MCF 10A (cell line): ENCODE results near the gene ROR1. TPM values are rescaled to one million over a fixed set of nuclear protein-coding genes. Genes with fewer than 3 reads are reported as not detected.
A peak's percentile ranks its signal among the peaks of the same experiment; 100 is the strongest.

ENCODE experiments used
- BruUV-seq: library from RNA; stranded (reverse); fragments of 400-500 nt; replicated peaks from 2 replicates; lab custom pipeline; 2021; lab: Mats Ljungman, UMichigan
- CTCF ChIA-PET: fragments of 300-600 bp; sonication (Branson Sonifier 250); formaldehyde crosslinking; extraction: SDS; loops from one replicate; lab custom pipeline; 2021; ENCODE audit warnings: antibody characterized with exemption, inconsistent platforms; lab: Yijun Ruan, JAX
- POLR2A ChIA-PET: fragments of 300-600, 350-650 bp; sonication (Branson Sonifier 250); formaldehyde crosslinking; extraction: SDS; loops from one replicate; lab custom pipeline; 2020; ENCODE audit warnings: antibody characterized with exemption, inconsistent platforms; lab: Yijun Ruan, JAX
- DNase-seq: peaks from one replicate; pipeline ENCODE4 v3.0.0-alpha.2; 2018; ENCODE audit not compliant: unreplicated experiment
- H3K27ac Mint-ChIP-seq: one replicate; pipeline ENCODE4 v1.8.0; 2022; ENCODE audit warnings: mild to moderate bottlenecking, low read depth, mixed read lengths; ENCODE audit not compliant: unreplicated experiment
- H3K27me3 Mint-ChIP-seq: one replicate; pipeline ENCODE4 v1.8.0; 2022; ENCODE audit warnings: mixed read lengths; ENCODE audit not compliant: insufficient read depth, unreplicated experiment
- H3K36me3 Mint-ChIP-seq: one replicate; pipeline ENCODE4 v1.8.0; 2022; ENCODE audit warnings: mild to moderate bottlenecking, moderate library complexity, mixed read lengths; ENCODE audit not compliant: insufficient read depth, unreplicated experiment
- H3K4me1 Mint-ChIP-seq: one replicate; pipeline ENCODE4 v1.8.0; 2022; ENCODE audit warnings: mixed read lengths; ENCODE audit not compliant: insufficient read depth, unreplicated experiment
- H3K4me3 Mint-ChIP-seq: one replicate; pipeline ENCODE4 v1.8.0; 2022; ENCODE audit warnings: mild to moderate bottlenecking, moderate library complexity, mixed read lengths; ENCODE audit not compliant: unreplicated experiment
- H3K9me3 Mint-ChIP-seq: one replicate; pipeline ENCODE4 v1.8.0; 2022; ENCODE audit warnings: mixed read lengths; ENCODE audit not compliant: unreplicated experiment
- intact Hi-C: fragments of 100-400 bp; cut with micrococcal nuclease; formaldehyde crosslinking; loops from 2 replicates; pipeline ENCODE4 v1.14.1; 2022
- total RNA-seq: library from RNA; stranded (reverse); gene quantifications from 2 replicates; pipeline ENCODE4 v1.2.3, GENCODE V29; 2022
- TF ChIP-seq, protein P1 (sequence below): fragments of 200-600 bp; IDR thresholded peaks from one replicate; pipeline ENCODE4 v1.8.0; 2022; ENCODE audit warnings: antibody characterized with exemption, mild to moderate bottlenecking; ENCODE audit not compliant: unreplicated experiment

Gene ROR1
- total RNA-seq, 1 experiment from 2014 or later = 4.6 TPM

DNA sequence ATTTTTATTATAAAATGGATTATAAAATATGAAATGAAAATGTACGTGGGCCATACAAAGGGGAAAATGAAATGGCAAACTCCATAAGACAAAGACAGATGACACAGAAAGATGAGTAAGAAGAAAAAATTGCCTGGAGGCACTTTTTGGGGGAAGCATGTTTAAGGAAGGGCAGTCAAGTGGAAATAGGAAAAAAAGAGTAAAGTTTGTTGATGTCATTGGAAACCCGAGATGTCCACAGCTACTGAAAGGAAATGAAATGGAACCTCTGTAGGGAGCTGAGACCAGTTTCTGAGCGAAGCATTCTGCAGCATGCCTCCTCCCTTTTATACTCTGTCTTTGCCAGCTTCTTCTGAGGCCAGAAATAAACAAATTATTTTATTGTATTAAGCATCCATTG lies 226.2 kb downstream of the ROR1 start:
- TF ChIP-seq, protein P1, sequence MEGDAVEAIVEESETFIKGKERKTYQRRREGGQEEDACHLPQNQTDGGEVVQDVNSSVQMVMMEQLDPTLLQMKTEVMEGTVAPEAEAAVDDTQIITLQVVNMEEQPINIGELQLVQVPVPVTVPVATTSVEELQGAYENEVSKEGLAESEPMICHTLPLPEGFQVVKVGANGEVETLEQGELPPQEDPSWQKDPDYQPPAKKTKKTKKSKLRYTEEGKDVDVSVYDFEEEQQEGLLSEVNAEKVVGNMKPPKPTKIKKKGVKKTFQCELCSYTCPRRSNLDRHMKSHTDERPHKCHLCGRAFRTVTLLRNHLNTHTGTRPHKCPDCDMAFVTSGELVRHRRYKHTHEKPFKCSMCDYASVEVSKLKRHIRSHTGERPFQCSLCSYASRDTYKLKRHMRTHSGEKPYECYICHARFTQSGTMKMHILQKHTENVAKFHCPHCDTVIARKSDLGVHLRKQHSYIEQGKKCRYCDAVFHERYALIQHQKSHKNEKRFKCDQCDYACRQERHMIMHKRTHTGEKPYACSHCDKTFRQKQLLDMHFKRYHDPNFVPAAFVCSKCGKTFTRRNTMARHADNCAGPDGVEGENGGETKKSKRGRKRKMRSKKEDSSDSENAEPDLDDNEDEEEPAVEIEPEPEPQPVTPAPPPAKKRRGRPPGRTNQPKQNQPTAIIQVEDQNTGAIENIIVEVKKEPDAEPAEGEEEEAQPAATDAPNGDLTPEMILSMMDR = no peak
- no peak overlapping the region for H3K4me3 Mint-ChIP-seq
- ChIA-PET POLR2A (interaction anchor here (0.7 to 2.0 kb wide), 4 partner anchors 16 to 702 kb away, joined by 3 to 9 read pairs (median 3); no protein-coding TSS in a partner anchor), CTCF (interaction anchor here (1.7 kb wide), 1 partner anchor 137 kb away, joined by 7 read pairs; no protein-coding TSS in a partner anchor)
- H3K36me3 Mint-ChIP-seq = no peaks in the 10 kb centered on the region
- peak overlapping the region; percentile 10 for H3K27ac Mint-ChIP-seq
- peaks cover 14% of the 10 kb centered on the region for H3K4me1 Mint-ChIP-seq
- H3K27me3 Mint-ChIP-seq = no peaks in the 10 kb centered on the region
- H3K9me3 Mint-ChIP-seq = no peaks in the 10 kb centered on the region
- peak; percentile 66 for DNase-seq
- intact Hi-C loops = no loop called here
- BruUV-seq = no TSS peak

DNA sequence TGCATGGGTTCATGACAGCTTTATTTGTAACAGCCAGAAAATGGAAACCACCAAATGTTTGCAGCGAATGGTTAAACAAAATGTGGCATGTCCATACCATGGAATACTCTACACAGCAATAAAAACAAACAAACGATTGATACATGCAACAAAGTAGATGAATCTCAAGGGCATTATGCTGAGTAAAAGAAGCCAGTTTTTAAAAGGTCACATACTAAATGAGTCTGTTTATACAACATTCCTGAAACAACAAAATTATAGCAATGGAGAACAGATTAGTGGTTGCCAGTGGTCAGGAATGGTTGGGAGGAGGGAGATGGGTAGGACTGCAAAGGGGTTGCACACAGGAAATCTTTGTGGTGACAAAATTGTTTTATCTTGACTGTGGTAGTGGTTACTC lies 227.2 kb downstream of the ROR1 start:
- intact Hi-C loops = no loop called here
- Mint-ChIP-seq H3K27ac (peak overlapping the region; percentile 54), H3K4me3 (no peak overlapping the region), H3K9me3 (no peaks in the 10 kb centered on the region), H3K4me1 (peaks cover 15% of the 10 kb centered on the region), H3K36me3 (no peaks in the 10 kb centered on the region), H3K27me3 (no peaks in the 10 kb centered on the region)
- ChIA-PET CTCF (interaction anchor here (0.6 to 1.0 kb wide), 2 partner anchors 227 to 1235 kb away, joined by 4 to 5 read pairs; partner anchors contain the start of gene ROR1), POLR2A (no interaction called here)
- TF ChIP-seq, protein P1 = no peak
- no peak for DNase-seq
- no TSS peak for BruUV-seq

DNA sequence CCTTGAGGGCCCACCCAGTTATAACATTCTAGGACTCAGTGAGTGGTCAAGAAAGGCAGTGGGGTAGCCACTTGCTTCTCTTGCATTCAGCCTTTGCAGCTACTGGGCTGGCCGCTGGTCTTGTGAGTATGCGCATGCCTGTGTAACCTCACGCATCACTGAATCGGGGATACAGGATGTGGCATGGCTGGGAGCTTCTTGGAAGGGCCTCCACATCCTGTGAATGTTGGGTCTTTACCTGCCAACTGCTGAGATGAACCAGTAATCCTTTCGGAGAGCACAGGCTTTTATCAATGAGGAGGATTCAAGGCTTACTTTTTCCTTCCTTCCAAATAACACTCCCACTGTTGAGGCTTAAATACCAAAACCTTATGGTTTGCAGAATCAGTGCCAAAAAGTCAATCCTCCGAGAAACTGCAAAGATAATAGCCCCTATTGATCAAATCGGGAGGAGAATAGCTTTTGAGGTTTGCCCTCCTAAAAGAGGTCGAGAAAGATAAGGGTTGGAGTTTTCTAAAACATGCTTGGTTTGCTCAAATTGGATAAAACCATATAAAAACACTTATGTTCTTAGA lies 230.7 kb downstream of the ROR1 start:
- no peak overlapping the region for H3K27ac Mint-ChIP-seq
- H3K36me3 Mint-ChIP-seq = peaks cover 5% of the 10 kb centered on the region
- intact Hi-C loops = no loop called here
- ChIA-PET CTCF (no interaction called here), POLR2A (interaction anchor here (0.9 to 1.3 kb wide), 2 partner anchors 36 to 38 kb away, joined by 3 read pairs; no protein-coding TSS in a partner anchor)
- TF ChIP-seq, protein P1 = no peak
- H3K4me3 Mint-ChIP-seq = no peak overlapping the region
- BruUV-seq = no TSS peak
- H3K4me1 Mint-ChIP-seq = peaks cover 38% of the 10 kb centered on the region
- no peaks in the 10 kb centered on the region for H3K27me3 Mint-ChIP-seq
- no peak for DNase-seq
- H3K9me3 Mint-ChIP-seq = no peaks in the 10 kb centered on the region

DNA sequence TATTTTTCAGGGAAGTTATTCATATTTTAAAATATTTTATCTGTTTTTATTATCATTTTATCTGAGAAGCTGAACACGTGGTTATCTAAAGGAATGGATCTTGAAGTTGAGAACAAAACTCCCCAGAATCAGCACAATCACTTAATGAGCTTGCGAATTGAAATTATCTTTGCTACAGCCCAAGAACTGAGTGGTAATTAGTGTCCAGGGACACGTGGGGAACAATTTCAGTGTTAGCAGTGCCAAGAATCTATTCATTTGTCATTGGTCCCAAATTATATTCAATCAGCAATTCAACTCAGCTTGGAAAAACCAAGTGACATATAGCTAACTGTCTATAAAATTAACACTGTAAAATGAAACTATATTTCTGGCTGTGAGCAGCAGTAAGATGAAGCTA lies 232.0 kb downstream of the ROR1 start:
- BruUV-seq = no TSS peak
- H3K9me3 Mint-ChIP-seq = no peaks in the 10 kb centered on the region
- peaks cover 5% of the 10 kb centered on the region for H3K36me3 Mint-ChIP-seq
- TF ChIP-seq, protein P1 = no peak
- H3K4me3 Mint-ChIP-seq = no peak overlapping the region
- H3K27me3 Mint-ChIP-seq = no peaks in the 10 kb centered on the region
- intact Hi-C loops = no loop called here
- POLR2A ChIA-PET = interaction anchor here (0.7 to 2.8 kb wide), 15 partner anchors 8 to 138 kb away, joined by 3 to 14 read pairs (median 4); no protein-coding TSS in a partner anchor
- CTCF ChIA-PET = interaction anchor here (0.6 to 1.4 kb wide), 5 partner anchors 11 to 317 kb away, joined by 3 to 6 read pairs (median 3); no protein-coding TSS in a partner anchor
- H3K27ac Mint-ChIP-seq = no peak overlapping the region
- DNase-seq = no peak
- peaks cover 35% of the 10 kb centered on the region for H3K4me1 Mint-ChIP-seq
